Placental pericyte (primary cell): ENCODE results near the gene GVQW3. TPM values are rescaled to one million over a fixed set of nuclear protein-coding genes. Genes with fewer than 3 reads are reported as not detected.

ENCODE experiments used
- small RNA-seq: library from RNA; depleted of rRNA; stranded (forward); fragments of <200 nt; gene quantifications from one replicate; pipeline ENCODE3, GENCODE V24; 2012; ENCODE audit warnings: low replicate concordance
- total RNA-seq: library from RNA; depleted of rRNA; stranded (reverse); fragments of >200 nt; gene quantifications from 2 replicates; pipeline ENCODE4 v1.2.3, GENCODE V29; 2012

The GVQW3 gene
- 1.1 and 3.3 TPM in 2 replicates for total RNA-seq

GRCh38 chr11:76380977-76381719 lies at the start of gene GVQW3, which contains the start of gene THAP12:
GVQW3 (plus strand) TSS chr11:76381323; CDS start chr11:76381829, 506 bp downstream.
THAP12 (minus strand) TSS chr11:76381132; CDS start chr11:76380836, 296 bp downstream.

GRCh38 chr11:76444384-76445120 lies 63.4 kb downstream of the GVQW3 start, which contains the start of gene EMSY:
EMSY (plus strand) TSS chr11:76445018; CDS start chr11:76446939, 1,921 bp downstream.

Small RNA genes lying within 50 kb of the gene (small RNA-seq; reads per million reads assigned to genes)
- gene RF00019 = not detected

Other genes starting within 250 kb of the GVQW3 start
- 0.14 and 0.22 TPM in 2 replicates for gene WNT11, start 174.8 kb upstream of the GVQW3 start, total RNA-seq
- gene THAP12, start 191 bp upstream of the GVQW3 start, total RNA-seq = 37.6 and 49.5 TPM in 2 replicates
- 23.2 and 33.6 TPM in 2 replicates for gene EMSY, start 63.7 kb downstream of the GVQW3 start, total RNA-seq